NCI-H345 treated with DMSO at 0.1 percent for 48 hours (cell line): ENCODE data around the gene PABPC1L2A.
"Not testable (repeated sequence)": the region's sequence is repeated elsewhere in the genome, so short reads cannot be mapped to it uniquely, and the experiment has no call there.

ENCODE experiments used
- DNase-seq: peaks from one replicate; lab custom pipeline; 2025; ENCODE audit not compliant: unreplicated experiment; lab: John Stamatoyannopoulos, UW

PABPC1L2A gene

GRCh38 chrX:73079024-73079562 lies at the start of gene PABPC1L2A:
PABPC1L2A (minus strand) TSS chrX:73079512; CDS start chrX:73079386, 126 bp downstream.
- DNase-seq = not testable (repeated sequence)

DNA sequence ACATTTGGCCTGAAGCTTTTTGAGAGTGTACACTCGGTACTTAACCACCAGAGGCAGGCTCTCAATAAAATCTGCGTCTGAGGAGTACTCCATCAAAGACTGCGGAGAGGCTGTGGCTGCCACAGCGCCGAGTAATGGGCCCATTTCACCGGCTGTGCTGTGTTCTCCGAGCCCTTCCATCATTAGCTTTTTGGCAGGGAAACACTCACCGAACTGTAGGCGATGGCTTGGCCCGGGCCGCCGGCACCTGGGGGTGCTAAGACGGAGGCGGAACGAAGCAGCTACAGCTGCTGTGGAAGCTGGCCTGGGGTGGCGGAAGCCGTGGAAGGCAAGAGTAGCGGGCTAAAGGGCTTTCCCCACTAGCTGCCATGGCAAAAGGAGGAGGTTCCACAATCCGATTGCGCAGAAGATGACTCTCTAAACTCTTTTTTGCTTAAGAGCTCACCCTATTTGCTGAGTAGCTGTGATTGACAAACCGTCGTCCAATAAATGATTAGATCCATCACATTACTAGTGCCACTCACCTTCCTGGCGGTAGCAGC lies 48.5 kb upstream of the PABPC1L2A start:
- no peak for DNase-seq

- DNase-seq = no peak
Measured at GRCh38 chrX:73126240-73126639, 46.9 kb upstream of the PABPC1L2A start.

DNA sequence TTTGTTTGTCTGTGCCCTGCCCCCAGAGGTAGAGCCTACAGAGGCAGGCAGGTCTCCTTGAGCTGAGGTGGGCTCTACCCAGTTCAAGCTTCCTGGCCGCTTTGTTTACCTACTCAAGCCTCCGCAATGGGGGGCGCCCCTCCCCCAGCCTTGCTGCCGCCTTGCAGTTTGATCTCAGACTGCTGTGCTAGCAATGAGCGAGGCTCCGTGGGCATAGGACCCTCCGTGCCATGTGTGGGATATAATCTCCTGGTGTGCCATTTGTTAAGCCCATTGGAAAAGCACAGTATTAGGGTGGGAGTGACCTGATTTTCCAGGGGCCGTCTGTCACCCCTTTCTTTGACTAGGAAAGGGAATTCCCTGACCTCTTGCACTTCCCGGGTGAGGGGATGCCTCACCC lies 20.2 kb upstream of the PABPC1L2A start:
- not testable (repeated sequence) for DNase-seq

- DNase-seq = not testable (repeated sequence)
Measured at GRCh38 chrX:73086766-73087165, 7.5 kb upstream of the PABPC1L2A start.

DNA sequence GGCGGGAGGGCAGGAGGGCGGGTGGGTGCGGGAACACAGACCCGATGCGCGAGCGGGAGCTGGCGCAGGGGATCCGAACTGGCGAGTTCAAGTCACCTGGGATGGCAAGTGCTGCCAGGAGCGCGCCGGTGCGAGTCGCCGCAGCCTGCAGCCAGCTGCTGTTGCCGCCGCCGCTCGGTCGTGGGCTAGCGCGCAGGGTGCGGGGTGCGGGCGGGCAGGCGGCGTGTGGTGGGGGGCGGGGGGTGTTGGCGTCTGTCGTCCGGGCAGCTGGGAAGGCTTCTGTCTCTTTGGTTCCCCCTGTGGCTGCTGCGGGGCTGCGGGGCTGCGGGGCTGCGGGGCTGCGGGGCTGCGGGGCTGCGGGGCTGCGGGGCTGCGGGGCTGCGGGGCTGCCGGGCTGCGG lies 572 bp upstream of the PABPC1L2A start:
- DNase-seq = not testable (repeated sequence)

- DNase-seq = not testable (repeated sequence)
Measured at GRCh38 chrX:73078597-73078996, 715 bp downstream of the PABPC1L2A start.

GRCh38 chrX:73076838-73077237 lies 2.5 kb downstream of the PABPC1L2A start:
- no peak for DNase-seq

GRCh38 chrX:73069365-73070035 lies 9.8 kb downstream of the PABPC1L2A start:
- DNase-seq = no peak

DNA sequence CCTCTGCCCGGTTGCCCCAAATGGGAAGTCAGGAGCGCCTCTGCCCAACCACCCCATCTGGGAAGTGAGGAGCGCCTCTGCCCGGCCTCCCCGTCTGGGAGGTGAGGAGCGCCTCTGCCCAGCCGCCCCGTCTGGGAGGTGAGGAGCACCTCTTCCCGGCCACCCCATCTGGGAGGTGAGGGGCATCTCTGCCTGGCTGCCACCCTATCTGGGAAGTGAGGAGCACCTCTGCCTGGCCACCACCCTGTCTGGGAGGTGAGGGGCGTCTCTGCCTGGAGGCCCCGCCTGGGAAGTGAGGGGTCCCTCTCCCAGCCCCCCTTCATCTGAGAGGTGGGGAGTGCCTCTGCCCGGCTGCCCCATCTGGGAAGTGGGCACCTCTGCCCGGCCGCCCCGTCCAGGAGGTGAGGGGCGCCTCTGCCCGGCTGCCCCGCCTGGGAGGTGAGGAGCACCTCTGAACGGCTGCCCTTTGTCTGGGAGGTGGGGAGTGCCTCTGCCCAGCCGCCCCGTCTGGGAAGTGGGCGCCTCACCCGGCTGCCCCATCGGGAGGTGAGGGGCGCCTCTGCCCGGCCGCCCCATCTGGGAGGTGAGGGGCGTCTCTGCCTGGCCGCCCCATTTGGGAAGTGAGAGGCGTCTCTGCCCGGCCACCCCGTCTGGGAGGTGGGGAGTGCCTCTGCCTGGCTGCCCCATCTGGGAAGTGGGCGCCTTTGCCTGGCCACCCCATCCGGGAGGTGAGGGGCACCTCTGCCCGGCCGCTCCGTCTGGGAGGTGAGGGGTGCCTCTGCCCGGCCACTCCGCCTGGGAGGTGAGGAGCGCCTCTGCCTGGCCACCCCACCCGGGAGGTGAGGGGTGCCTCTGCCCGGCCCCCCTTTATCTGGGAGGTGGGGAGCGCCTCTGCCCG lies 10.6 kb downstream of the PABPC1L2A start:
- DNase-seq = no peak

DNA sequence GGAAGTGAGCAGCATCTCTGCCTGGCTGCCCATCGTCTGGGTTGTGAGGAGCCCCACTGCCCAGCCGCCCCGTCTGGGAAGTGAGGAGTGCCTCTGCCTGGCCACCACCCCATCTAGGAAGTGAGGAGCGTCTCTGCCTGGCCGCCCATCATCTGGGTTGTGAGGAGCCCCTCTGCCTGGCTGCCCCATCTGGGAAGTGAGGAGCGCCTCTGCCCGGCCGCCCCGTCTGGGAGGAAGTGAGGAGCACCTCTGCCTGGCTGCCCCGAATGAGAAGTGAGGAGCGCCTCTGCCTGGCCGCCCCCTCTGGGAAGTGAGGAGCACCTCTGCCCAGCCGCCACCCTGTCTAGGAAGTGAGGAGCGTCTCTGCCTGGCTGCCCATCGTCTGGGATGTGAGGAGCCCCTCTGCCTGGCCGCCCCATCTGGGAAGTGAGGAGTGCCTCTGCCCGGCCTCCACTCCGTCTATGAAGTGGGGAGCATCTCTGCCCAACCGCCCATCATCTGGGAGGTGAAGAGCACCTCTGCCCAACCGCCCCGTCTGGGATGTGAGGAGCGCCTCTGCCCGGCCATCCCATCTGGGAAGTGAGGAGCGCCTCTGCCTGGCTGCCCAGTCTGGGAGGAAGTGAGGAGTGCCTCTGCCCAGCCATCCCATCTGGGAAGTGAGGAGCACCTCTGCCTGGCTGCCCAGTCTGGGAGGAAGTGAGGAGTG lies 11.4 kb downstream of the PABPC1L2A start:
- DNase-seq = not testable (repeated sequence)

GRCh38 chrX:73028876-73029275 lies 50.4 kb downstream of the PABPC1L2A start:
- DNase-seq = no peak
